NT2/D1 (cell line): ENCODE data around the gene KRT35.

Source experiments
- SUZ12 ChIP-seq: IDR thresholded peaks from 2 replicates; pipeline ENCODE4 v1.6.1; 2011; ENCODE audit not compliant: insufficient read length, insufficient read depth; ENCODE audit errors: extremely low read depth
- YY1 ChIP-seq: IDR thresholded peaks from 2 replicates; pipeline ENCODE4 v1.6.1; 2011; ENCODE audit not compliant: insufficient read length, insufficient read depth

DNA sequence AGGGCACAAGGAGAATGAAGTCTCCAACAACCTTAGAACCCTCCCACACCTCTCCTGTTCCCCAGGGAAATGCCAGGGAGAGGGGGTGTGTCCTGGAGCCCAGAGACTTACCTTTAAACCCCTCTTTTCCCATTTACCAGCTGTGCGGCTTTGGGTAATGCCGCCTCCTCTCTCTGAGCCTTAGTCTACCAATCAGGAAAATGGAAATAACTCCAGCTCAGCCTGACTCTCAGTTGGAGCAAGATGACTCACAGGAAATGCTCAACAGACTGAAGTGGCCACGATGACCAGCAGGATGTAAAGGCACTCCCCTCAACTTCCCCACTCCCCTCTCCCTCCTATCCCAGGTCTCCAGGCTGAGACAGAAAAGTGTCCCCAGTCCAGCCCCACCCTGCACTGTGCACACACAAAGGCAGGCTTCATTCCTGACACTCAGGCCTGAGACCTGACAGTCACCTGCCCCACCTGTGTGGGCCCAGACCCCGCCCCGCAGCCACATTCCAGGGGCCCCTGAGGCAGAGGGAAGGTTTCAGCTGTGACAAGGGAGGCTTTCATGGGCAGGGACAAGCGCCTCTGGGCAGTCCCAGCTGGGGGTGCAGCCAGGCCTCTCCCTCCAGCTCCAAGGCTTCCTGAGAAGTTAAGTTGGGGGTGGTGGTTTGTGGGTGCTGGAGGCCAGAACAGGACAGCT lies 40.8 kb upstream of the KRT35 start:
- no peak for TF ChIP-seq YY1
- no peak for TF ChIP-seq SUZ12
